ENCODE results near the gene SETD4.

- TF ChIP-seq, protein P1, sequence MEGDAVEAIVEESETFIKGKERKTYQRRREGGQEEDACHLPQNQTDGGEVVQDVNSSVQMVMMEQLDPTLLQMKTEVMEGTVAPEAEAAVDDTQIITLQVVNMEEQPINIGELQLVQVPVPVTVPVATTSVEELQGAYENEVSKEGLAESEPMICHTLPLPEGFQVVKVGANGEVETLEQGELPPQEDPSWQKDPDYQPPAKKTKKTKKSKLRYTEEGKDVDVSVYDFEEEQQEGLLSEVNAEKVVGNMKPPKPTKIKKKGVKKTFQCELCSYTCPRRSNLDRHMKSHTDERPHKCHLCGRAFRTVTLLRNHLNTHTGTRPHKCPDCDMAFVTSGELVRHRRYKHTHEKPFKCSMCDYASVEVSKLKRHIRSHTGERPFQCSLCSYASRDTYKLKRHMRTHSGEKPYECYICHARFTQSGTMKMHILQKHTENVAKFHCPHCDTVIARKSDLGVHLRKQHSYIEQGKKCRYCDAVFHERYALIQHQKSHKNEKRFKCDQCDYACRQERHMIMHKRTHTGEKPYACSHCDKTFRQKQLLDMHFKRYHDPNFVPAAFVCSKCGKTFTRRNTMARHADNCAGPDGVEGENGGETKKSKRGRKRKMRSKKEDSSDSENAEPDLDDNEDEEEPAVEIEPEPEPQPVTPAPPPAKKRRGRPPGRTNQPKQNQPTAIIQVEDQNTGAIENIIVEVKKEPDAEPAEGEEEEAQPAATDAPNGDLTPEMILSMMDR (conservative IDR thresholded peaks at IDR 0.05; ENCODE audit: low read length): no peak
- TF ChIP-seq EZH2phosphoT487 (IDR thresholded peaks at IDR 0.05; ENCODE audit: borderline replicate concordance): no peak
Measured at GRCh38 chr21:36003776-36004175, 56.5 kb downstream of the SETD4 start.
